Dedifferentiated amniotic fluid mesenchymal stem cell (primary cell): Measurements from ENCODE around the gene NOL11.
A peak's percentile ranks its signal among the peaks of the same experiment; 100 is the strongest.
"Not testable (repeated sequence)": the region's sequence is repeated elsewhere in the genome, so short reads cannot be mapped to it uniquely, and the experiment has no call there.

Source experiments
- DNase-seq: peaks from one replicate; pipeline ENCODE4 v3.0.0-alpha.2; 2016; ENCODE audit errors: extremely low spot score

The NOL11 gene

DNA sequence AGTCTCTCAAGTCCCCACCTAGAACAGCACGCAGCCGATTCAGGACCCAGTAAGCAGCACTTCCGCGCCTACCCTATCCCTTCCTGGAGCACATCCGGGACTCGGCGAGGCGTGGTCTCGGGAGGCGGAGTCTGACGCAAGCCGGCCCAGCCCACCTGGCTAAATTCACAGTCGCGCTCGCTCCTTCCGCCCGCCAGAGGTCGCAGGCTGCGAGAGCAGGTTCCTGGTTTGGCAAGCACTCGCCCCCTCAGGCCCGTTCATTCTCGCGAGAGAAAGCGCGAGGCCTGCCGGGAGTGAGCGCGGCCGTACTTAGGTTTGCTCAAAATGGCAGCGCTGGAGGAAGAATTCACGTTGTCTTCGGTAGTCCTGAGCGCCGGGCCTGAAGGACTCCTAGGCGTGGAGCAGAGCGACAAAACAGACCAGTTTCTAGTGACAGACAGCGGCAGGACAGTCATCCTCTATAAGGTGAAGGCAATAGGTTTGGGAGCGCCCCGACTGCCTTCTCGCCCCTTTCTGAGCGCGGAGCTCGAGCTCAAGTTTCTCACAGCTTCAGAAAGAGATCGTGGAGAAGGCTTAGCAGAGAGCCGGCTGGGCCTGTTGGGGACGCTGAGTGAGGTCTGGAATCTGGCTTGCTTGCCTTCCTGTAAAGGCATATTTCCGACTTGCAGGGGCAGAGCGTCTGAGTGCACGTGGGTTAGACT is at the start of gene NOL11:
TSS of gene NOL11 (plus strand) at position 313 of the 701 bp plus-strand sequence. CDS start at position 325, 12 bp downstream.
- DNase-seq = peak; percentile 99

DNA sequence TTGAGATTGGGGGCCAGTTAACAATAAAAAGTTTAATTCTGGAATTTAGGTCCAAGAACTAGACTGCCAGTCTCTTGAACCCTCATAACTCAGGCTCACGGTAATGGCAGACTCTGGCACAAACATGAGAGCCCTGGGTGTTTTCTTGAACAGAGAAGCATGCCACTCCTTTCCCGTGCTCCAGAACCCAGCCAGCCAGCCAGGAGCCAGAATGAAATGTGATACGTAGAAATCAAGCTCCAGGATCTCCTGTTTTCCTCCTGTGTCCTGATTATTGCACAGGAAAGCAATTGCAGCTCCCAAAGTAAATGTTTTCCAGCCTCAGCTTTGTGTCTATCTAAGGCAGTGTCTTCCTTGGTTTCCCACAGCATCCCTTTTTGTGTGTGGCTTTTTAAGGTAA is 46.2 kb upstream of the NOL11 start:
- DNase-seq = peak; percentile 57

DNA sequence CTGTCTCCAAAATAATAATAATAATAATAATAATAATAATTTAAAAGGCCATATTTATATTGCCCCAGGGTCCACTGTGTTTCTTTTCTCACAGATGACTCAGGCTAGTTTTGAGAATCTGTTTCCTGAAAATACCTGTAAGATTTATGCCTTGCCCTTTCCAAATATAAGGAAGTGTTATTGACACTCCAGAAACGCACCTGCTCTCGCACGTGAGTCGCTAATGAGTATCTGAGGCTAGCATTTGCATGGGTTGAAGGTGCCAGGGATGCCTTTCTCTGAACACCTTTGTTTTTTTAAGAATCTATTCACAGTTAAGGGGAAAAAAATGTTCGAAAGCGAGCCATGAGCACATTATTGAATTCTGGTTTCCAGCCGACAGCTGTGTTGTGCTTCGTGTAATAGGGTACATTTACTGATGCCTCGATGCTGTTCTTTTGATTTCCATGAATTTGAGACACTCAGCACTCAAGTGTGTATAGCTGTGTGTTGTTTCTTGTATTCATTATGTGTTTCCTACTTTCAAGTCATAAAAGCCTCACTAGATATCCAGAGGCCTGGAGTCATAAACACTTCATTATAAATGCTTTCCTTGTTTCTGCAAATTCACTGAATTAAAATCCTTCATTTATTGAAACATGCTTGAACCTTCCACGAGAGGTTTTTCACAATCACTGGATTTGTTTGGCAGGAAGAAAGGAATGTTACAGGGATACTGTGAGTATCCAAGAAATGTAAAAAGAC is 45.0 kb upstream of the NOL11 start:
- no peak for DNase-seq

DNA sequence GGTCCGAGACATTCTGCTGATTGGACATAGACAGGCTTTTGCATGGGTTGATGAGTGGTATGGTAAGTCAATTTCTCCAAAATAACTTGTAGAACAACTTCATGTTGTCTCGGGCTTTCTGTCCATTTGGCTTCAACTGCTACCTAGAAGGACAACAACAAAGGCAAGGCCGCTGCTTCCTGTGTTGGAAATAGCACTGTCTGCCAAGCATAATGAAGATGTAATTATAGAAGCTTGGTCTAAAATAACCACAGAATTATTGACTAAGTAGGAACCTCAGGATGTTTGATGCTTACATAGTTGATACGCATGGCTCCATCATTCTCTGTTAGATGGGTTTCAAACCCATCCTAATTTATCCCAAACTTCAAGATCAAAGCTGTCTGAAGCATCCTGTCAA is 42.3 kb upstream of the NOL11 start:
- DNase-seq = no peak

DNA sequence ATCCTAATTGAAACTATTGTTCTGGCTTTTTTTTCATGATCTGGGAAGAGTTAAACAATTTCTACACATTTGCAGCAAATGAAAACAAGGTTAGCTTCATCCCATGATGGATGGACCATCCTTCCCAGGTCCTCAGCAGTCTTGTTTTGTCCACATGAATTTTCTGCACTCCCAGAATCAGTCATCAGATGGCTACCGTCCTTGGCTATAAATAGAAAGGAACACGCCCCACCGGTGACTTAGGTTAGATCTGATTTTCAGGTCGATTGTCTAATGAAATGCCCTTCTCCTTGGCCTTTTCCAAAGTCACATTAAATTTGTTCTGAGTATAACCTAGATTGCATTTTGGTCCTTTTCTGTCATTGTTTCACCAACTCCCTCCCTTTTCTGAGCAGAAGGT is 41.4 kb upstream of the NOL11 start:
- DNase-seq = no peak

DNA sequence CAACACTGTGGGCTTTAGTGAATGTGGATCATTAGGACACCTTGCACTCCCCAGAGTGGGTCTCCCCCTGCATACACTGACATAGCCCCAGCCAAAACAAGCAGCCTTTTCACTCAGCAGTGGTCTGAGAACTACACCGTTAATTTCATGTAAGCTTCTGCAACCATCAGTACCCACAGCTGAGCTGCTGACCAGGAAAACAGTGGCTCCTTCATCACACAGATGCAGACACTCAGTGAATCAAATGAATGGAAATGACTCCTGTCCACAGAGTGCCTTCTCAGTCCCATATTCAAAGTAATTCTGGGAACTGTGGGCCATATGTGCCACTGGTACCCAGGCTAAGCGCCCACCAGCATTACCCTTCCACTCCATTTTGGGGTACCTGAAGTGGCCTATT is 39.3 kb upstream of the NOL11 start:
- DNase-seq = no peak

DNA sequence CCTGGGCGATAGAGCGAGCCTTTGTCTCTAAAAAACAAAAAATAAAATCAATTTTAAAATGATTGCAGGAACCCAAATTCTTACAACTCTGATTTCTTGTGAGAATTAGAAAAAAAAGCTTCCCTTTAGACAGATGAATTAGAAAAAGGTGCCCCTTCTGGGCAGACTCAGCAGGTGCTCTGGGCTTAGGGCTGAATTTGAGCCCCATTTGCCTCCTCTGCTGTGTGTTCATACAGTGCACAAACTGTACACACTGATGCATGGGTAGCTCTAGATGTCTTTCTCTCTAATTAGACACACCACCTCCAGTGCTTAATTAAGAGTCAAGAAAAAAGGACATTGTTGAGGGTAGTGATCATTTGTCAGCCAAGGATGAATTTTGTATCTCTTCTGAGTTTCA is 38.5 kb upstream of the NOL11 start:
- no peak for DNase-seq

DNA sequence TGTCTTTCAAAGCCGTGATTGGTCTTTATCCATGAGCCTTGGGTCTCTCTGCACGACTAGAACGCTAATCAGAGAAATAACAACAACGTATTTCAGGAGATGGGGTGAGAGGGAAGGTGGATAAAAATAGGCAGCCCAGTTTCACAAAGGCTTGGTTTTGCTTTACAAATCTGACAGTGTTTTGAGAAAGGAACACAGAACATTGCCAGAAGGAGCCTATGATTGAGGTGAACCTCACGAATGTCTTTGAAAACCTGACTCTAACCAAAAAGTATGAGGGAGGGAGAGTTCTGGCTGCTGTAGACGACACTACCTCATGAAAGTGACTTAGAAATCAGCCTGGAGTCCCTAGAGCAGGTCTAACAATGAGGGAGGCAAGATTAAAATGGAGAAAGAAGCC is 38.0 kb upstream of the NOL11 start:
- DNase-seq = no peak

DNA sequence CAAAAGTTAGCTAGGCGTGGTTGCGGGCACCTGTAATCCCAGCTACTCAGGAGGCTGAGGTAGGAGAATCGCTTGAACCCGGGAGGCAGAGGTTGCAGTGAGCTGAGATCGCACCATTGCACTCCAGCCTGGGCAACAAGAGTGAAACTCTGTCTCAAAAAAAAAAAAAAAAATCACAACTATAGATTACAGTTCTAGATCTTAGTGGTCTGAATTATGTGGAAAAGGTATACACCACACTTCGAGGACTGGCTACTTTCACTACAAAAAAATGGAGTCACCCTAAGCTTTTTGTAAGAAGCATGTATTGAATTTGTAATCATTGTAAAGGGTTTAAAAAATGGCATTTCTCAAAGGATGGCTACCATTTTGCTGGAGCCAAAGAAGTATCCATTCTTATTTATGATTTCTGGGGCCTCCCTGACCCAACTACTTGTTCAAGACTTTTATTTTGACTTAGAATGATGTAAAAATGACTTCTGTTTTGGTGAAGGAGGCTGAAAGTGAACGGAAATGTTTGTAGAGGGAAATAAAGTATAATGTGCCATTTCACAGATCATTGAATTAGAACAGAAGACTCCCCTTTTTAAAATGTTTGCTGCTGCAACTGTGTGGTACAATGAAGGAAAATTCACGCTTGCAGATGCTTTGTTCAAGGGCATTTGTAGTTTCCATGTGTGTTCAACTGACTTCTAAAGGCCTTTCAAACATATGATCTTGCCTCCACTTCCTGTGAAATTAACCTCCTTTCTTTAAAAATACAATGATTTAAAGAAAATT is 37.1 kb upstream of the NOL11 start:
- DNase-seq = no peak

DNA sequence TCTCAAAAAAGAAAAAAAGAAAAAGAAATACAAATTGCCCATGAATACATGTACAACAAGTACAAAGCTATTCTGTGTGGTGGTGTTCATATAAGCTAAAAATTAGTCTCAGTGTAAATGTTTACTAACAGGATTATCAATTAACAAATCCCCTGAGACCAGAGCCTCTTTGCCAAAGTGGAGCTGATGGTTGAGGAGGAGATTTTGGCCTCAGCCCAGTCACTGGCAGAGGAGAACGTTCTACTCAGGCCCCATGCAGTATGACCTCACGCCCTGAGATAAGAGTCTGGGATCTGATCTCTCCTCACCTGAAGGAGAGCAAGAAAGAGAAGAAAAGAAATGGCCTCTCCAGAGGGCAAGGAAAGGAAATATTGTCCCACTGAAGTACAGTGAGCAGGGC is 35.5 kb upstream of the NOL11 start:
- no peak for DNase-seq

DNA sequence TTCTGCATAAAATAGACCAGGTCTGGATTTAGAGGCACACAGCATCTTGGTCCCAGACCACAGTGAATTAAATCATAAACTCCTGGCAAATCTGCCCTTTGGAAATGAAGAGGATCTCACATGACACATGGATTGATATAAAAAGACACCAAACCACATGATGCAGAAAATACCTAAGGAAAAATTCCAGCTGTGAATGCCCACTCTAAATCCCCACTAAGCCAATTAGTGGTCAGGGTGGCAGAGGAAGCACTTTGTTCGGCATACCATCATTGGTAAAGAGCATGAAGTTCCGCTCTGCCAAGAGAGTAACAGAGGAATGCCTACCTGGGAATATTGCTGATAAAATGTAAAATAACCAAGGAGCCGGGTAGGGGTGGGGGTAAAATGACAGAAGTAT is 32.4 kb upstream of the NOL11 start:
- DNase-seq = no peak

DNA sequence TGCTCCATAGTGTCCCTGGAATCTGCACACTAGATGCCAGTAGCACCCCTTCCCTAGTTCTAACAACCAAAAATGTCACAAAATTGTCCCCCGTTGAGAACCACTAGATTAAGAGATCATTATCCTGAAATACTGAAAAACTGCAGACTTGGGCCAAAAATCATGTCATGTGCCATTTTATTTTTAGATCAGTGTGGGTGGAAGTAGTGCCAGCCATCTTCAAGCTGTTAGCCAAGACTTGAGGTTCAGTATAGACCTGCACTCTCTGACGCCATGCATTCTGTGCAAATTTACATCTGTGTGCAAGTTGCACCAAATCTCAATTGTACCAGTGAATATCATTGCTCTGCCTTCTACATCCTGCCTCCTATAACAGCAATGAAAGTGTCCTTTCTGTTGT is 31.5 kb upstream of the NOL11 start:
- no peak for DNase-seq

DNA sequence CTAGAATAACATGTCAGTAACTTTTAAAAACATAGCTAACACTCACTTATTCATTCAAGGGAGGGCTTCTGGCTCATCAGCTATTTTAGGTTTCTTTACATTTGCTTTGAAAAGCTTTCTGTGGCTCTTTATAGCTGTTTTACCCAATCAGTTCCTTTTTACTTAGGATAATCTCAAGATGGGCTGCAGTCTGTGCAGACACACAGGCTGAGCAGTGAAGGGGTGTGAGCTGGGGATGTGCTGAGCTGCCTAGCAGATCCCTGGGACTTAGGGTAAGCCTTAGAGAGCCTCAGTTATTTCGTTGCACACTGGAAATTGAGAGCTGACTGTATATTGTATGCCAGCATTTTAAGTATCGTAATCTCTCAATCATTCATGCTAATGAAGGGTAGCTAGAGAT is 30.2 kb upstream of the NOL11 start:
- no peak for DNase-seq

DNA sequence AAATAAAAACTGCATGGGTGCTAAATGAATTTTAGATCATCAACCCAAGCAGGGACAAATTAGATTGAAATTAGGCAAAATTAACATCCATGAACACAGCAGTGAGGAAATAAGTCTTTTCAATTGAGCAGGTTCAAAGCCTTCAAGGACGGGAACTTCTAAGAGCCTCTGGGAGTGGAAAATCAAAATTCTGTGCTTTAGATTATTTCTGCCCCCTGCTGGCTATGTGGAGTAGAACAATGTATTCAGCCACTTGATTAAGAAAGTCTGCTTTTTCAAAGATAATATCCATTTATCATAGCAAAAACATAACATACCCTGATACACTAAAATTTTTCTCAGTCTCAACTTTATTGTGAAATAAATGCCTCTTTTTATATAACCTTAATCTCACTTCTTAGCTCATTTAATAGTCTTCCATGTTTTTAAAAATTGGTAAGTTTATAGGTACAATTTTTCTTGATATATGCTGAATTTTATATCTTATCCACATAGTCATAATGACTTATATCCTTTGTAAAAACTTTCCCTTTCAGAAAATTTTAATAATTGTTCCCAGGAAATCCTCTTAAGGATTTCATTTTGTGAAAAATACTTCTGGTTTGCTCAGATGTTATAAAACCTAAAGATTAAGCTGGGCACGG is 28.1 kb upstream of the NOL11 start:
- DNase-seq = peak; percentile 82

DNA sequence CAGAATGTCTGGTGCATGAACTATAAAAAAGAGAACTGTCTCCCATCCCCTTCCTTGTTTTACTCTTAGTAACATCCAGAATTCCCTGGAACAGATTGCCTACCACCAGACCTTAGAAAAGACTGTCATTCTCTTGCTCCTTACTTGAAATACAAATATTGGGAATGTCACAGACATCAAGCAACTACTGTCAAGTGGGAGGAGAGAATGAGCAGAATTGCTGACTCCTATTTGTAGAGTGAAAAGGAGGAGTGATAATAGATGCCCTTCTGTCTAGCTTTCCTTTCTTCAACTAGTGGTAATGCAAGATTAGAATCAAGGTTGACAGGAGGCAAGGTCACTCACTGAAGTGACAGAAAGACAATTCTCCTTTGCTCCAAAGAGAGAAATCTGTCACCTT is 23.9 kb upstream of the NOL11 start:
- DNase-seq = no peak

DNA sequence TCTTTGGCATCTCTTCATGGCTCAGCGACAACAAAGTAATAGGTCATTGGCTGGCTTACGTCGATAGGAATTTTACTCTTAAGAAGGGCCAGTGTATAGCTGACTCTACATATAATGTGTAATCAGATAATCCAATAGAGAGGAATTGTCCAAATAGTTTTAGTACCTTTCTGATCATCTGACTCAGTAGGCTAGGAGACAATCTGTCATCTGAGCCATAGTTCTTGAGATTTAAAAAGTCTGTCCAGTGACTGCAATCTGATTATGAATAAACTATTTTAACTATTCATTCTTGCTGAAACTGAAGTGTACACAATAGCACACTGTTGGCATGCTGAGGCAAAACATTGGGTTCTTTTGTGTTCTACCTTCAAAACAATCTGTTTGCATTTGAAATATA is 21.4 kb upstream of the NOL11 start:
- no peak for DNase-seq

DNA sequence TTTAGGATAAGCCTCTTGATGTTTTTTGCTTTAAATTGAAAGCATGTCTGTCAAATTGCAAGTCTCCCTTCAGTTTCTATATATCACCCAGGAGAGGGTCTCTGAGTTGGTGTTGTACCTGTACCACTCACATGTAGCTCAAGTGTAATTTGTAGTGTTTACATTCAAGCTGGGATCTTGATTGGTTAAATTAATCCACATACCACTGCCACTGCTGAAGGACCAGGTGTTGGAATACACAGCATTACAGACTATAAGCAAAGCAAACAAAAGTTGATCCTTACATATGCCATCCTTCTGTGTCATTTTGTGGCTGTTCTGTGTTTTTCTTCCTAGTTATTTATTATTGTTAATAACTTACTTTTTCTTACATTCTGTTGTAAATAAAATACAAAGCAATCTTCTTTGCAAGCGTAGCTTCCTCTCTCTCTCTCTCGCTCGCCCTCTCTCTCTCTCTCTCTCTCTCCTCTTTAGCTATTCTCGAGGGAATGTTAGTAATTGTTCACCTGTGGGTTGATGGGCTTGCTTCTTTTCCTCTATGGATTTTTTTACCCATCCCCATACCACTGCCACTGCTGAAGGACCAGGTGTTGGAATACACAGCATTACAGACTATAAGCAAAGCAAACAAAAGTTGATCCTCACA is 20.8 kb upstream of the NOL11 start:
- DNase-seq = no peak

DNA sequence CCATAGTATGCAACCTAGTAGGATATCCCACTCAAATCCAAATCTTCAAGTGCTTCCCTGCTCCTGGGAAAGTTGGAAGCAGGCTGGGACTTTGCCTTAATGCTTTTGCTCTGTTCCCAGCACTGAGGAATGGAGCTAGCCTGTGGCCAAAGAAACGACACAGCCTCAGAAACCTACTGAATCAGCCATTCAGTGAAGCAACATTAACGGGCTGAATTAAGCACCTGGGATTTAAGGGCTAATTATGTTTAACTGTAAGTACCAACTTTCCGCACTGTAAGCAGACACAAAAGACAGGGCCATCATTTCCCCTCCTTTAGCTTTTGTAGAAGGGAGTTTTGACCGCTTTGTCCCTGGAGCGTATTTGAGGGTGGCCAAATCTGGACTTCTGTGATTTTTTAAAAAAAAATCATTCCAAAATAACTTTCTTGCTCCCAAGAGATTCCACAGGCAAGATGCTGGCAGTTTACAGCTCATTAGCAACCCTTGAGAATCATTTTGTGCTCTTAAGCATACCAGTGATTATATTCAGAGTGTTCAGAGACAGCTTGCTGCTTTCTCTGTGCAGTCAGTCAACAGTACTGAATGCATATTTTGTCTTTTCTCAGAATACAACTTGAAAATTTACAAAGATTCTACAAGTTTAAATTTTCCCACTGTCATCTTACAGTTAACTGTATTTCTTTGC is 17.6 kb upstream of the NOL11 start:
- no peak for DNase-seq

DNA sequence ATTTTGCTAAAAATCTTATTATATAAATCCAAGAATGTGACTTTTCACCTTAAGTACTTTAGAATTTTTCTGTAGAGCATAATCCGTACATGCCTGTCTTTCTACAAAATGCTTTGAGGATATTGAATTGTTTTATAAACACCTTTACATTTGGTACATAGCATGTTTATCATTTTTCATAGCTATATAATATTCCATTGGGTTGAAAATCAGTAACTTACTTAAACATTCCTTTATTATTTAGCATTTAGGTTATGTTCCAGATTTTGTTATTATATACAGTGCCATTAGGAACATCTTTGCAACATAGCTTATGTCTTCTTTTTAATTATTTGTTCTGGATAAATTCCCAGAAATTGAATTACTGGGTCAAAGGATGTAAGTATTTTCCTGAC is 17.0 kb upstream of the NOL11 start:
- no peak for DNase-seq

DNA sequence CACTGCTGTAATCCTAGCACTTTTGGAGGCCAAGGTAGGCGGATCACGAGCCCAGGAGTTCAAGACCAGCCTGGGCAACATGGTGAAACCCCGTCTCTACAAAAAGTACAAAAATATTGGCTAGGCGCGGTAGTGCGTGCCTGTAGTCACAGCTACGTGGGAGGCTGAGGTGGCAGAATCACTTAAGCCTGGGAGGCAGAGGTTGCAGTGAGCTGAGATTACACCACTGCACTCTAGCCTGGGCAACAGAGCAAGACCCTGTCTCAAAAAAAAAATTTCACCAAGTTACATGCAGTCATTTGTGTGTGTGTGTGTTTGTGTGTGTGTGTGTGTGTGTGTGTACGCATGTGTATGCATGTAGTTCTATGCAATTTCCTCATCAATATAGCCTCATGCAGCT is 14.9 kb upstream of the NOL11 start:
- not testable (repeated sequence) for DNase-seq

DNA sequence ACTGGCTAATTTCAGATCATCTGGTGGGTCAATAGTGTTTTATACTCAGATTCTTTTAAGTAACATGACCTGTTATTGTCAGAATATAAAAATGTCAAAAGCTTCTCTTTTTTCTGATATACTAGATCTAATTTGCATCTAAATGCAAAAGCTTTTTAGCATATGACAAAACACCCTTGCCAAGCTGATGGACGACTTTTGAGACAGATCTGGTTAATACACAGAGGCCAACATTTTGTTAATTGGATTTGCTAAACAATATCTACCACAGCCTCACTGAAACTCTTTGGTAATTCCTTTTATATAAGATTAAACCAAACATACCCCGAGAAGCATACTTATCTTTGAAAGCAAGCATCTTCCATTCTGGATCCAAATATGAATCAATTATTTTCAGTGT is 10.3 kb upstream of the NOL11 start:
- DNase-seq = no peak
